MM.1S (cell line): ENCODE measurements around the gene MTTP.

ENCODE experiments used
- DNase-seq: peaks from one replicate; pipeline ENCODE4 v3.0.0-alpha.2; 2015
- H2AFZ ChIP-seq: fragments of 300-600 bp; sonication (generic); 2 replicates; pipeline ENCODE4 v1.6.0; 2016; ENCODE audit warnings: antibody characterized with exemption, low read length
- H3F3A ChIP-seq: fragments of 300-600 bp; sonication (generic); 2 replicates; pipeline ENCODE4 v1.6.1; 2016; ENCODE audit warnings: mild to moderate bottlenecking, antibody characterized with exemption, low read length, moderate library complexity, mixed read lengths; ENCODE audit not compliant: insufficient read depth
- H3K27ac ChIP-seq: fragments of 300-600 bp; sonication (generic); 2 replicates; pipeline ENCODE4 v1.5.1; 2016; ENCODE audit warnings: mild to moderate bottlenecking, low read length
- H3K27me3 ChIP-seq: fragments of 300-600 bp; sonication (generic); replicated peaks from 2 replicates; pipeline ENCODE4 v1.6.0; 2016; ENCODE audit warnings: low read length; ENCODE audit not compliant: insufficient read depth
- H3K36me3 ChIP-seq: fragments of 300-600 bp; sonication (generic); replicated peaks from 2 replicates; pipeline ENCODE4 v1.6.1; 2016; ENCODE audit warnings: mild to moderate bottlenecking, low read length, mixed read lengths; ENCODE audit not compliant: insufficient read depth
- H3K4me1 ChIP-seq: fragments of 300-600 bp; sonication (generic); 2 replicates; pipeline ENCODE4 v1.6.1; 2016; ENCODE audit warnings: low read length, mixed read lengths
- H3K4me2 ChIP-seq: fragments of 300-600 bp; sonication (generic); 2 replicates; pipeline ENCODE4 v1.6.0; 2016; ENCODE audit warnings: low read depth, low read length
- H3K4me3 ChIP-seq: fragments of 300-600 bp; sonication (generic); 2 replicates; pipeline ENCODE4 v1.5.1; 2016; ENCODE audit warnings: low read length, mixed read lengths
- H3K79me2 ChIP-seq: fragments of 300-600 bp; sonication (generic); 2 replicates; pipeline ENCODE4 v1.6.1; 2016; ENCODE audit warnings: mixed run types, low read length, mixed read lengths
- H3K9ac ChIP-seq: fragments of 300-600 bp; sonication (generic); 2 replicates; pipeline ENCODE4 v1.6.1; 2016; ENCODE audit warnings: low read length, mixed read lengths
- H3K9me2 ChIP-seq: fragments of 300-600 bp; sonication (generic); replicated peaks from 2 replicates; pipeline ENCODE4 v1.6.1; 2016; ENCODE audit warnings: mild to moderate bottlenecking, low read length, mixed read lengths; ENCODE audit not compliant: insufficient read depth
- H3K9me3 ChIP-seq: fragments of 300-600 bp; sonication (generic); replicated peaks from 2 replicates; pipeline ENCODE4 v1.6.1; 2016; ENCODE audit warnings: mild to moderate bottlenecking, low read length, mixed read lengths; ENCODE audit not compliant: insufficient read depth
- H4K20me1 ChIP-seq: fragments of 300-600 bp; sonication (generic); 2 replicates; pipeline ENCODE4 v1.6.1; 2016; ENCODE audit warnings: mild to moderate bottlenecking, low read length, moderate library complexity, mixed read lengths; ENCODE audit not compliant: insufficient read depth
- CTCF ChIP-seq: fragments of 300-600 bp; sonication (generic); IDR thresholded peaks from 2 replicates; pipeline ENCODE4 v1.5.1; 2016; ENCODE audit warnings: antibody characterized with exemption, low read length, mixed read lengths
- EZH2 ChIP-seq: fragments of 300-600 bp; sonication (generic); optimal IDR thresholded peaks from 2 replicates; pipeline ENCODE3; 2017; ENCODE audit warnings: low read depth, mild to moderate bottlenecking, antibody characterized with exemption, low read length, mixed read lengths
- EZH2phosphoT487 ChIP-seq: fragments of 300-600 bp; sonication (generic); IDR thresholded peaks from 2 replicates; pipeline ENCODE4 v1.6.1; 2018; ENCODE audit warnings: antibody characterized with exemption, low read length

MTTP gene

GRCh38 chr4:99615170-99615820, 40.7 kb downstream of the MTTP start:
- no peaks in the 10 kb centered on the region for H3K9me2 ChIP-seq
- H3K9ac ChIP-seq, result no peak overlapping the region
- H3K79me2 ChIP-seq, result no peaks in the 10 kb centered on the region
- no peaks in the 10 kb centered on the region for H3F3A ChIP-seq
- no peak overlapping the region for H3K4me2 ChIP-seq
- no peaks in the 10 kb centered on the region for H3K27me3 ChIP-seq
- TF ChIP-seq CTCF, result no peak
- H3K4me1 ChIP-seq, result no peaks in the 10 kb centered on the region
- no peak overlapping the region for H3K27ac ChIP-seq
- DNase-seq, result no peak
- no peaks in the 10 kb centered on the region for H3K36me3 ChIP-seq
- no peak overlapping the region for H2AFZ ChIP-seq
- no peaks in the 10 kb centered on the region for H4K20me1 ChIP-seq
- H3K9me3 ChIP-seq, result no peaks in the 10 kb centered on the region
- H3K4me3 ChIP-seq, result no peak overlapping the region

GRCh38 chr4:99617374-99617773, 42.8 kb downstream of the MTTP start:
- Histone ChIP-seq H3K9ac (no peak overlapping the region), H3K9me3 (no peaks in the 10 kb centered on the region), H4K20me1 (no peaks in the 10 kb centered on the region), H3K4me2 (no peak overlapping the region), H3K36me3 (no peaks in the 10 kb centered on the region), H3K27me3 (0 out of 2 replicates have a peak, but pooled peaks cover 3% of the 10 kb centered on the region), H3K4me3 (no peak overlapping the region), H3K4me1 (no peaks in the 10 kb centered on the region), H3F3A (no peaks in the 10 kb centered on the region), H3K79me2 (no peaks in the 10 kb centered on the region), H3K27ac (no peak overlapping the region), H2AFZ (no peak overlapping the region), H3K9me2 (no peaks in the 10 kb centered on the region)
- TF ChIP-seq EZH2phosphoT487, result no peak
- TF ChIP-seq CTCF, result no peak
- no peak for TF ChIP-seq EZH2
- no peak for DNase-seq

- Histone ChIP-seq H4K20me1 (no peaks in the 10 kb centered on the region; the same call in 1 of the 2 replicates), H2AFZ (no peak overlapping the region)
Observed at GRCh38 chr4:99622341-99622740, 47.7 kb downstream of the MTTP start.

More at GRCh38 chr4:99622341-99622740, 47.7 kb downstream of the MTTP start:
- TF ChIP-seq EZH2phosphoT487, result no peak
- TF ChIP-seq CTCF, result no peak
- TF ChIP-seq EZH2, result no peak
- Histone ChIP-seq H3K4me2 (no peak overlapping the region), H3F3A (peaks cover 8% of the 10 kb centered on the region; the same call in 1 of the 2 replicates), H3K4me3 (no peak overlapping the region), H3K9me3 (no peaks in the 10 kb centered on the region), H3K27me3 (peaks cover 42% of the 10 kb centered on the region), H3K36me3 (no peaks in the 10 kb centered on the region), H3K79me2 (no peaks in the 10 kb centered on the region), H3K9me2 (no peaks in the 10 kb centered on the region), H3K4me1 (peaks cover 21% of the 10 kb centered on the region), H3K27ac (no peak overlapping the region), H3K9ac (no peak overlapping the region)
- DNase-seq, result no peak
